Tibial nerve (tissue), 3 donors: ENCODE measurements around the gene CALHM2.

Source experiments
- POLR2A ChIP-seq, 2 donors: fragments of 450-650 bp; IDR thresholded peaks; one replicate each; pipeline ENCODE4 v1.6.1; 2017; ENCODE audit warnings: antibody characterized with exemption in 2 of 2, mild to moderate bottlenecking in 2 of 2, moderate library complexity in 2 of 2
- TF ChIP-seq, protein P1 (sequence below), 5 experiments: fragments of 200-600 bp in 3 of 5; fragments of 450-650 bp in 2 of 5; sonication (generic) in 3 of 5; IDR thresholded peaks; one replicate each; pipeline ENCODE4 v1.5.1; 2016 to 2019; ENCODE audit warnings: antibody characterized with exemption in 5 of 5, mild to moderate bottlenecking in 3 of 5, moderate library complexity in 2 of 5

DNA sequence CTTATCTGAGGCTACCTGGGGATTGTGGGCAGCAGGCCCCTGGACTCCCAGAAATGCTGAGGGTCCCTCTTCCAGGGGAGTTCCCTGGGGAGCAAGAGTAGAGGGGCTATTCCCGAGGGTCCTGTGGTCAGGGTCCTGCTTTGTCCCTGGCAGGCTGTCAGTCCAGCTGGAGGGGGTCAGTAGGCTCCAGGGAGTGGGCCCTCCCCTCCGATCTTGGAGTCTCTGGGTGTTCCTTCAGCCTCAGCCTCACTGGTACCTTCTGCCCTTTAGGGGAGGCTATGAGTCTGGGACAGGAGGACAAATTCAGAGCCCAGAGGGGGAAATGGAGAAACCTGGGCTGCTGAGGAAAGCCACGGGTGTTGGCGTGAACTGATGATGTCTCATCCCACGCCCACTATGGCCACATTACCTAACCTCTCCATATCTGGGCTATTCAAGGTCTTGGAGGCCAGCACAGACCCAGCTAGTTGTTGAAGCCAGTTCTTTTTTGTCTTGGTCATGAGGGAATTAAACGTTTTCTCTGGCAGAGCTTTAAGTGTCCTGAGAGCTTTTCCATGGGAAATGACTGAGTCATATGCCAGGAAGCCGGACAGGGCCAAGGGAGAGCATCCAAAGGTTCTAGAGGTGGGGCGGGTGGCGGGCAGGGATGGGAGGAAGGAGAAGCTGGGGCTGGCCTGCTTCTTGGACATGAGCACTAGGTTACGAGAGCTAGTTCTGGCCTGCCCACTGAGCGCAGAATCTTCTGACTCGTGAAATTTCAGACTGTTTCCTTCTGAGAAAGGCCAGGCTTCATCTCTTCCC is 6.2 kb downstream of the CALHM2 start:
- TF ChIP-seq, protein P1, sequence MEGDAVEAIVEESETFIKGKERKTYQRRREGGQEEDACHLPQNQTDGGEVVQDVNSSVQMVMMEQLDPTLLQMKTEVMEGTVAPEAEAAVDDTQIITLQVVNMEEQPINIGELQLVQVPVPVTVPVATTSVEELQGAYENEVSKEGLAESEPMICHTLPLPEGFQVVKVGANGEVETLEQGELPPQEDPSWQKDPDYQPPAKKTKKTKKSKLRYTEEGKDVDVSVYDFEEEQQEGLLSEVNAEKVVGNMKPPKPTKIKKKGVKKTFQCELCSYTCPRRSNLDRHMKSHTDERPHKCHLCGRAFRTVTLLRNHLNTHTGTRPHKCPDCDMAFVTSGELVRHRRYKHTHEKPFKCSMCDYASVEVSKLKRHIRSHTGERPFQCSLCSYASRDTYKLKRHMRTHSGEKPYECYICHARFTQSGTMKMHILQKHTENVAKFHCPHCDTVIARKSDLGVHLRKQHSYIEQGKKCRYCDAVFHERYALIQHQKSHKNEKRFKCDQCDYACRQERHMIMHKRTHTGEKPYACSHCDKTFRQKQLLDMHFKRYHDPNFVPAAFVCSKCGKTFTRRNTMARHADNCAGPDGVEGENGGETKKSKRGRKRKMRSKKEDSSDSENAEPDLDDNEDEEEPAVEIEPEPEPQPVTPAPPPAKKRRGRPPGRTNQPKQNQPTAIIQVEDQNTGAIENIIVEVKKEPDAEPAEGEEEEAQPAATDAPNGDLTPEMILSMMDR (IDR thresholded peaks at IDR 0.05): no peak
- TF ChIP-seq POLR2A (IDR thresholded peaks at IDR 0.05): no peak
